NCI-H1694 (cell line): Measurements from ENCODE around the gene ILK.

Source experiments
- DNase-seq: peaks from one replicate; lab custom pipeline; 2025; lab: John Stamatoyannopoulos, UW

The ILK gene

DNA sequence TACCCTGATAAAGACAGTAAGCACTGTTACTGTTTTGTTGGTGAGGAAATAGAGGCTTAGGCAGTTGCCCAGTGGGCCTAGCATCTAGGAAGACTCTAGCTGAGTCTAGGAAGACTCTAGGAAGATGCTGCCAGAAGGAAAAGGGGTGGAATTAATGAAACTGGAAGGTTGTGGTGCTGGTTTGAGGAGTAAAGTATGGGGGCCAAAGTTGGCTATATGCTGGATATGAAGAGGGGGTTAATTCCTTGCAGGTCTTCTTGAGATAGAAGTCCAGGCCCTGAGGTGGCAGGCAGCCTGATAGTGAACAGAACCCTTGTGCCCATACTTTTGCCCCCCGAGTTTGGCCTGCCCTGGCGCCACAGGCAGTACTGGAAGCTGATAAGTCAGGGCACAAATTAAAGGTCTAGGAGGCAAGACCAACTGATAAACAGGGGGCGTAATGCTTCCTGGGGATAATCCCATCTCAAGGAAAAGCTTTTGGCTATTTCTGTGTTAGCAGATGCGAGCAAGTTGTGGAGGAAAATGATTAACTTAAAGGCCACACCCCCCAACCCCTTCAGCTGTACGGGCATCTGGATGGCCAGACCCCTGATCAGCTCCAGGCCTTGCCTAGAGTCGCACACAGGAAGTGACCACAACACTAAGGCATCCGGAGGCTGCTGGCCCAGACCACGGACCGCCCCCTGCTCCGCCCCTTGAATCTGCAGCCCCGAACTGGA, 3.1 kb downstream of the ILK start:
- no peak for DNase-seq

GRCh38 chr11:6607190-6607795, 3.7 kb downstream of the ILK start:
- DNase-seq: no peak

DNA sequence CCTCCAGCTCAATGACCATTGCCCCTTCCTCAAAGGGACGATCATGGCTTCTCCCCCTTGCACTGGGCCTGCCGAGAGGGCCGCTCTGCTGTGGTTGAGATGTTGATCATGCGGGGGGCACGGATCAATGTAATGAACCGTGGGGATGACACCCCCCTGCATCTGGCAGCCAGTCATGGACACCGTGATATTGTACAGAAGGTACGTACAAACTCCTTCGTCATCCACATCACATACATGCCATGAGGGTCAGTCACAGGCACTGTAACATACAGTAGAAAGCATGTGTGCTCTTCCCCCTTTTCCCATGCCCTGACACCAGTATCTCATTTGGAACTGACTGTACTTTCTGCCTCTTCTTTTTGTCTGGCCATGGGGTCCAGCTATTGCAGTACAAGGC, 4.4 kb downstream of the ILK start:
- DNase-seq: no peak

DNA sequence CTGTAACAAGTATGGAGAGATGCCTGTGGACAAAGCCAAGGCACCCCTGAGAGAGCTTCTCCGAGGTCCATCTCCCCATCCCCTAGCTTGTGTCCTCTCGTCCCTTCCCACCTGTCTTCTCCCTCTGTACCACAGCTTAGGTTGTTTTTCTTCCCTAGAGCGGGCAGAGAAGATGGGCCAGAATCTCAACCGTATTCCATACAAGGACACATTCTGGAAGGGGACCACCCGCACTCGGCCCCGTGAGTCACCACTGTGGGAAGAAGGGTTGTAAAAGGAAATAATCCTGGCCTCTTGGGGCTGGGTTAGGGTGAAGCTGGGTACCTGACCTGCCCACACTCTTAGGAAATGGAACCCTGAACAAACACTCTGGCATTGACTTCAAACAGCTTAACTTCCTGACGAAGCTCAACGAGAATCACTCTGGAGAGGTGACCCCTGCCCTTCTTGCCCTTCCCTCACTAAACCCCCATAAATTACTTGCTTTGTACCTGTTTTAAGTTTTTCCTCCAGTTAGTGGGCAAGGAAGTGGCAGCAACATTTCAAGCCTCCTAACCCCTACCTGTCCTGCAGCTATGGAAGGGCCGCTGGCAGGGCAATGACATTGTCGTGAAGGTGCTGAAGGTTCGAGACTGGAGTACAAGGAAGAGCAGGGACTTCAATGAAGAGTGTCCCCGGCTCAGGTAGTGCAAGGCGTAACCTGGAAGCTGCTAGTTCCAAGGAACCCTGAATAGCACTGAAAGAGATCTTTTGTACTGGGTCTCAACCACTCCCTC, 5.3 kb downstream of the ILK start:
- DNase-seq: no peak

GRCh38 chr11:6609502-6610015, 6.0 kb downstream of the ILK start:
- no peak for DNase-seq

- DNase-seq: no peak
Observed at GRCh38 chr11:6610591-6610990, 7.0 kb downstream of the ILK start.

- no peak for DNase-seq
Observed at GRCh38 chr11:6611092-6611962, 7.8 kb downstream of the ILK start.

DNA sequence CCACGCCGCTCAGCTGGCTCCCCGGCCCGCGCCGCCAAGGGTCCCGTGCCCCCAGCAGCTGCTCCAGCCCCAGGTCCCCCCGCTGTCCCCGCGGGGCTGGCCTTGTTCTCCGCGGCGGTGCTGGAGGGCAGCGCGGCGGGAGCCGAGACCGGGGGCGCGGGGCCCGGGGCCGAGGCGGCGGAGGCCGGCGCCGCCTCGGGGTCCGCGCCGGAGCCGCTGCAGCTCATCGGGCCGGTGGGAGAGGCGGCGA, 8.3 kb downstream of the ILK start:
- no peak for DNase-seq

DNA sequence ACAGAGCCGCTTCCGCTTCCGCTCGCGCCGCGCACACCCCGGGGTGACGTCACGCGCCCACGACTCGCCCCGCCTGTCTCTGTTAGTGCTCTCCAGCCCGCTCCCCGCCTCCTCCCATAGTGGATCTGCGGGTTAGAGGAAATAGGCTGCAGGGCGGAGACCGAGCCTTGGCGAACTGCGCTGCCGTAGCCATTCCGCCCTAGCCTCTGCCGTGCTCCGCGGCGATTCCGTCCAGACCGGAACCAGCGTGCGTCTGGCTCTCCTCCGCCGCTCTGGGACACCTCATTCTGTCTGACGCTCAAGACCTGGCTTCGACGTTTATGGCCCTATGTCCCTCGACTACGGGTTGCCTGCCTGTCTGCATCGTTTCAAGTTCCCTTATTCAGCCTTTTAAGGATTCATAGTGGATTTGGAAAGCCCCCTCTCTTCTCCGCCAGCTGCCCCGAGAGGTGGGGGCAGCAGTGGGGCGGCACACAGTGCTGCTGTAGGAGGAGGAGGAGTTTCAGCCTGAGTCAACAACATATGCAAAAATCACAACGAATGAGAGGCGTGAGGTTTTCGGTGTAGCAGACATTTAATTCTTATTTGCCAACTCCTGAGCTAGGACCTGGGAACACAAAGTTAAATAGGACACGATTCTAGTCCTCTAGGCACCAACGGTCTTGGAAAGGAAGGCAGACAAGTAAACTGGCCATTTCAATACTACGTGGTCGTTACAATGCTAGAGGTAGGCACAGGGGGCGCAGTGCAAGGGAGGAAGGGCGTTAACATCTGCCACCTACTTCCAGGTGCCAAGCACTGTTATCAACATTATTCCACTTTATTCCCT, 8.9 kb downstream of the ILK start, which contains the start of gene TAF10:
Gene TAF10 (minus strand): TSS at position 4 of the 829 bp plus-strand sequence. CDS start 27 bp downstream, outside the sequence.
- DNase-seq: peak; percentile 77

DNA sequence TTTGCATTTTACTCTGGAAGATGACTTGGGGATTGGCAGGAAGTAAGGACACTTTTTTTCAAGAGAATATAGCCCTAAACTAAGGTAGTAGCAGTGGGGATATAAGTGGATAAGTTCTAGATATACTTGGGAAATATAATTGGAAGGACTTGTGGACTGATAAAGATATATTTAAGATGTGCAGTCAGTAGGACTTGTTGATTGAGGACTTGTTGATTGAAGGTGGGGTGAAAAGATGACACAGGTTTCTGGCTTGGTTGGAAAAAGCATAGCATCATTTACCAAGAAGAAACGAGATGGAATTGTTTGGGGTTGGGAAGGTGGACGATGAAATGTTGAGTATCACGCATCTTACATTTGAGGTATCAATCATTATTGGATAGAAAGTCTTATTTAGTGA, 9.9 kb downstream of the ILK start:
- DNase-seq: no peak

- no peak for DNase-seq
Observed at GRCh38 chr11:6614446-6614845, 10.9 kb downstream of the ILK start.

GRCh38 chr11:6615046-6615445, 11.5 kb downstream of the ILK start:
- no peak for DNase-seq

- no peak for DNase-seq
Observed at GRCh38 chr11:6615882-6616585, 12.5 kb downstream of the ILK start.

DNA sequence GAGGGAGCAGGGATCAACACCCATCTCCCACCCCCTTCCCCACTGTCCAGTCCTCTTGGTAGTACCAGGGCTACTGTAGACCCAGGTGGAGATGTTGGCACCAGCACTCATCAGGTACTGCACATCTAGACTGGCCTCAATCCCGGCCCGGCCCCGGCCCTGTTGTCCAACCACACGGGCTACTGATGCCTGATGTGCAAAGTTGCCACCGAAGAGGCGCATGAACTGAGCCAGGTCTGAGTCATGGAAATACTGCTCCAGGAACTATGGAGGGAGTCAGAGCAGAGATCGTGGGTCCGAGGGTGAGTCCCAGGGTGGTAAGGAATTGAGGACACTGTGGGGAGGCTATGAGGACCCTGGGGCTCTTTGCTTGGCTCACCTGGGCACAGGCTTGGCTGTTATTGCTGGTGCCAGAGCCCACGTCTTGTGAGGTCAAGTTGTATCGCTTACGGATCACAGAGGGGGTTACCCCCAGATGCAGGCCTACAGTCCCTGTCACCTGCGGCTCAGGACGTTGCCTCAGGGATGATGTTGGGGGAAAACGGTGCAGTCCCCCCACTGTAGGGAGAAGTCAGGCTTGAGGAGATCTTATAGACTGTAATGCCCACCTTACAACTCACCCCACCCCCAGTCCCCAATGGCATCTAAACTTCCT, 13.1 kb downstream of the ILK start:
- DNase-seq: no peak

- DNase-seq: no peak
Observed at GRCh38 chr11:6617315-6617781, 13.8 kb downstream of the ILK start.

- no peak for DNase-seq
Observed at GRCh38 chr11:6618117-6619003, 14.8 kb downstream of the ILK start.

DNA sequence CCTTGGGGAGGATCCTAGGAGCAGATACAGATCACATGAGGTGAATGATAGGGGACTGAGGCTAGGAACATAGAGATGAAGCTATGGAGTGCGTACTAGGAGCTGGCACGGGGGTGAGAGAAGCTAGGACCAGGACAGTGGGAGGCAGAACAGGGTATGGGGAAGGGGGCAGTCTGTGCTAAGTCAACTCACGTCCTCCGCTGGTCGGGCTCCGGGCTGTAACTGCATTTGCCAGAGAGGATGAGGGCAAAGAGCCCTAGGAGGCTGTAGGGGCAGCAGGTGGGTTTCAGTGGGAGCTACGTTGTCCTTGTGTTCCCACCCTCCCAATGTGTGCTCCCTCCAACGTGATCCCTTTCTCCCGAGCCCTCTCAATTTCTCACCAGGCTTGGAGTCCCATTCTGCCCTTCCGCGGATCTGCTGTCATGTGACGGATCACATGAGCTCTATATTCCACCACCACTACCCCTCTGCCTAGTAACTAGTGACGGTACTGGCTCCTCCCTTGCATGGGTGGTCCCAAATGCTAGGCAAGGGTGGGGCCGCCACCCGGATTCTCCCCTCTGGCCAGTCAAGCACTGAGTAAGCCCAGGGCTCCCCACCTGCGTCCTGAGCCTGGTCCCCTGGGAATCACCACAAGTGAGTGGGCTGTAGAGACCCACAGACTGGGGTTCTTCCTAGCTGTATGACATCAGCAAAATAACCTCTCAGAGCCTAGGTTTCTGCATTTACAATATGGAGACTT, 15.6 kb downstream of the ILK start, which contains the start of gene TPP1:
Gene TPP1 (minus strand): TSS at position 419 of the 742 bp plus-strand sequence. CDS start 22 bp downstream, at position 397.
- DNase-seq: peak; percentile 91

GRCh38 chr11:6620636-6621035, 17.1 kb downstream of the ILK start:
- no peak for DNase-seq
